Prostate gland (tissue), 2 donors: Measurements from ENCODE around the gene CPEB1. TPM values are rescaled to one million over a fixed set of nuclear protein-coding genes. Genes with fewer than 3 reads are reported as not detected.

Experiments
- DNase-seq: peaks from one replicate; pipeline ENCODE4 v3.0.0-alpha.2; 2019; ENCODE audit warnings: low spot score
- H3K27ac ChIP-seq, 2 donors: fragments of 200-600 bp; sonication (generic); 2 replicates each; pipeline ENCODE4 v1.5.1; 2017 to 2019
- H3K27me3 ChIP-seq: fragments of 200-600 bp; sonication (generic); replicated peaks from 2 replicates; pipeline ENCODE4 v1.5.1; 2019; ENCODE audit not compliant: insufficient read depth
- H3K36me3 ChIP-seq, 2 donors: fragments of 200-600 bp; sonication (generic); 1 replicate in 1 of 2; 2 replicates in 1 of 2; pipeline versions ENCODE4 v1.5.1 to v1.8.1; 2017 to 2019
- H3K4me1 ChIP-seq: fragments of 200-600 bp; sonication (generic); replicated peaks from 2 replicates; pipeline ENCODE4 v1.5.1; 2019
- H3K4me3 ChIP-seq, 2 donors: fragments of 200-600 bp; sonication (generic); 2 replicates each; pipeline ENCODE4 v1.5.1; 2017 to 2019
- H3K9me3 ChIP-seq: fragments of 200-600 bp; sonication (generic); 2 replicates; pipeline ENCODE4 v1.5.1; 2017
- CTCF ChIP-seq, 4 experiments: fragments of 200-600 bp in 2 of 4; fragments of 450-650 bp in 2 of 4; sonication (generic) in 2 of 4; IDR thresholded peaks; 1 replicate in 3 of 4; 2 replicates in 1 of 4; pipeline ENCODE4 v1.5.1; 2016 to 2019; ENCODE audit warnings: antibody characterized with exemption in 4 of 4, mild to moderate bottlenecking in 2 of 4, moderate library complexity in 2 of 4
- POLR2A ChIP-seq: fragments of 450-650 bp; IDR thresholded peaks from one replicate; pipeline ENCODE4 v1.6.1; 2016; ENCODE audit warnings: antibody characterized with exemption, mild to moderate bottlenecking
- POLR2AphosphoS5 ChIP-seq: sonication (generic); formaldehyde crosslinking; IDR thresholded peaks from one replicate; pipeline ENCODE4 v1.6.1; 2017; ENCODE audit warnings: antibody characterized with exemption
- WGBS: methylation state at CpG from one replicate; pipeline ENCODE4 v1.1.5; 2018; 5-methylcytosine and 5-hydroxymethylcytosine counted together
- intact Hi-C: fragments of 100-400 bp; cut with DNase I; formaldehyde crosslinking; loops from one replicate; pipeline ENCODE4 v1.14.2; 2022
- total RNA-seq, 2 donors: library from RNA; depleted of rRNA; stranded (reverse); fragments of >200 nt; gene quantifications; one replicate each; pipeline ENCODE4 v1.1.0, GENCODE V29; 2016

CPEB1 gene
- total RNA-seq, 2 donors from 2014 or later = 1.7 to 51.8 TPM

GRCh38 chr15:82680200-82681102, 33.3 kb upstream of the CPEB1 start:
- Histone ChIP-seq H3K4me3 (peak overlapping the region; percentile 61 to 67), H3K36me3 (no peaks in the 10 kb centered on the region), H3K27me3 (no peaks in the 10 kb centered on the region), H3K9me3 (no peaks in the 10 kb centered on the region), H3K27ac (peak overlapping the region; percentile 65 to 75), H3K4me1 (no peaks in the 10 kb centered on the region)
- TF ChIP-seq POLR2A (peak; percentile 81), CTCF (IDR thresholded peaks at IDR 0.05) (peak in 1 of 4 experiments; percentile 48), POLR2AphosphoS5 (peak; percentile 85)
- intact Hi-C loops = no loop called here
- peak; percentile 81 for DNase-seq
- WGBS = 2% methylated on average over 56 of the region's 76 CpGs

- Histone ChIP-seq H3K36me3 (no peaks in the 10 kb centered on the region), H3K27me3 (no peaks in the 10 kb centered on the region), H3K27ac (peak overlapping the region; percentile 65 to 75), H3K4me1 (no peaks in the 10 kb centered on the region), H3K9me3 (no peaks in the 10 kb centered on the region), H3K4me3 (peak overlapping the region; percentile 61 to 67)
- TF ChIP-seq POLR2A = no peak
- no peak for TF ChIP-seq CTCF (IDR thresholded peaks at IDR 0.05)
- no peak for DNase-seq
- intact Hi-C loops = no loop called here
- WGBS = 31% methylated on average over 19 of the region's 19 CpGs
These were observed 32.5 kb upstream of the CPEB1 start for GRCh38 chr15:82679626-82680199.

GRCh38 chr15:82677720-82678323, 30.7 kb upstream of the CPEB1 start:
- Histone ChIP-seq H3K36me3 (no peaks in the 10 kb centered on the region), H3K27me3 (no peaks in the 10 kb centered on the region), H3K9me3 (no peaks in the 10 kb centered on the region), H3K4me1 (no peaks in the 10 kb centered on the region), H3K4me3 (no peak overlapping the region), H3K27ac (no peak overlapping the region)
- TF ChIP-seq POLR2AphosphoS5 (no peak), POLR2A (no peak), CTCF (IDR thresholded peaks at IDR 0.05) (no peak)
- intact Hi-C loops = no loop called here
- 88% methylated on average over 7 of the region's 7 CpGs for WGBS
- no peak for DNase-seq

GRCh38 chr15:82674873-82675272, 27.7 kb upstream of the CPEB1 start:
- Histone ChIP-seq H3K27ac (no peak overlapping the region), H3K4me3 (no peak overlapping the region), H3K27me3 (no peaks in the 10 kb centered on the region), H3K9me3 (no peaks in the 10 kb centered on the region), H3K36me3 (no peaks in the 10 kb centered on the region), H3K4me1 (no peaks in the 10 kb centered on the region)
- intact Hi-C loops = no loop called here
- no peak for TF ChIP-seq CTCF (IDR thresholded peaks at IDR 0.05)
- TF ChIP-seq POLR2A = no peak
- no peak for TF ChIP-seq POLR2AphosphoS5
- no peak for DNase-seq
- WGBS = 57% methylated on average over 2 of the region's 2 CpGs
